HG03558 (cell line): ENCODE data around the gene PPP4R3A.
"Not testable (repeated sequence)": the region's sequence is repeated elsewhere in the genome, so short reads cannot be mapped to it uniquely, and the experiment has no call there.

Source experiments
- ATAC-seq: cut with Tn5 transposase; IDR thresholded peaks from one replicate; pipeline ENCODE4 v1.9.1; 2021; ENCODE audit warnings: moderate number of reproducible peaks; ENCODE audit not compliant: unreplicated experiment; ENCODE audit errors: extremely low read depth

PPP4R3A gene

DNA sequence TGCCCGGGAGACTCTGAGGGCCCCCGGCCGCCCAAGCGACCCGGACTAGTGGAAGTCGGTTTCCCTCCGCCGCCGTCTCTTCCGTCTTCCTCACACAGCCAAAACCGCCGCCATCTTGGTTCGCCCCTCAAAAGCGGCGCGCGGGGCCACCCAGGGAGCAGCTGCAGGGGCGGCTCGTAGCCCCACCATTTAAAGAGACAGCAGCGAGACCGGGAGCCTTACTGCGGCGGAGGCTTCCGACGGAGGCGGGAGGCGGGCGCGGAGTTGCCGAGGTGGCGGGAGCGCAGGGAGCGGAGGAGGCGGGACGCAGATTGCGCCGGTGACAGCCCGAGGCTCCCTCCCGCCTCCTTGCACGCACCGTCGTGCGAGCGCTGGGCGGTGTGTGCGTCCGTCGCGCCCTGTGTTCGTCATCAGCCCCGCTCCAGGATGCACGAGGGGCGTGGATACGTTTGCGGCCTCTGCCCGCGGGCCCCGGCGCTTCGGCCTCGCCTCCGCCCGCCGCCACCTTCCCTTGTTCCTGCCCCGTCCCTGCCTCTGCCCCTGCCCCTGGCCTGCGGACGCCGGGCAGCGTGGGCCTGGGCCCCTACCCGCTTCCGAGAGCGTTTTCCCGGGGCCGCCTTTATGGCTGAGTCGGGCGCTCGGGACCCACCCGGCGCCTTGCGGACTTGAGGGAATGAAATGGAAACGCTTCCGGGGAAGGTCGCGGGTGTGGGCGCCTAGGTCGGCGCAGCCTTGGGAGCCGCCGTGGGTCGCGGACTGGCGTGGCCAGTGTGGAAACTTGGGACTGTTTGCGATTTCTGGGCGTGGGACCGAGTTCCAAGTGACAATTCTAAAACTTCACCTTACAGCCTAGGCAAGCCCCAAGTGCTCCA lies at the start of gene PPP4R3A:
PPP4R3A (minus strand) TSS at position 140 of the 872 bp plus-strand sequence. CDS start 663 bp downstream, outside the sequence.
- ATAC-seq: peak; percentile 64

DNA sequence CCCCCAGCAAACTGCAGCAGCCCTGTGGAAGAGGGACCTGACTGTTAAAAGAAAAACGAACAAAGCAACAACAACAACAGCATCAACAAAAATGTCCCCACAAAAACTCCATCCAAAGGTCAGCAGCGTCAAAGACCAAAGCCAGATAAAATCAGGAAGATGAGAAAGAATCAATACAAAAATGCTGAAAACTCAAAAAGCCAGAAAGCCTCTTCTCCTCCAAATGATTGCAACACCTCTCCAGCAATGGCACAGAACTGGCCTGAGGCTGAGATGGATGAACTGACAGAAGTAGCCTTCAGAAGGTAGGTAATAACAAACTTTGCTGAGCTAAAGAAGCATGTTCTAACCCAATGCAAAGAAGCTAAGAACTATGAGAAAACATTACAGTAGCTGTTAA lies 45.4 kb upstream of the PPP4R3A start:
- ATAC-seq: no peak

DNA sequence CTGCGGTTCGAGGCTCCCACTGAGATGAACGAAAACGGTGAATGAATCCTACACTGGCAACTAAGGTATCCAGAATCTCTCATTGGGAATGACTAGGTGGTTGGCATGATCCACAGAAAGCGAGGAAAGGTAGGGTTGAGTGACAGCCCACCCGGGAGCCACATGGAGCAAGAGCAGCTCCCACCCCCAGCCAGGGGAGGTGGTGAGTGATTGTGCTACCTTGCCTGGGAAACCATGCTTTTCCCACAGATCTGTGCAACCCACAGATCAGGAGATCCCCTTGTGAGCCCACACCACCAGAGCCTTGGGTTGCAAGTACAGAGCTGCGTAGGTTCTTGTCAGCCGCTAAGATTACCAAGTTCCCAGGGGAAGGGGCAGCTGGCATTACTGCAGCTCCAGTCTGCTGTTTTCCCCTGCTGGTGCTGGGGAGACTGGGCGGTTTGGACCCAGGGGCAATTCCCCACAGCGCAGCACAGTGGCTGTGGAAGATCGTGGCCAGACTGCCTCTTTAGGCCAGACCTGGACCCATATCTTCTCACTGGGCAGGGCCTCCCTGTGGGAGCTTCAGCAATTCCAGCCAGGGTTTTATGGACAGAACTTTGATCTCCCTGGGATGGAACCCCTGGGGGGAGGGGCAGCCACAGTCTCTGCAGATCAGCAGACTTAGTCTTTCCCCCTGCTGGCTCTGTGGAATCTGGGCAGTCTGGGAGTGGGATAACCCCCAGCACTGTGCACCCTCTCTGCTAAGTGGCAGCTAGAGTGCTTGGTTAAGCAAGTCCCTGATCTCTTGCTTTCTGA lies 44.6 kb upstream of the PPP4R3A start:
- ATAC-seq: no peak

DNA sequence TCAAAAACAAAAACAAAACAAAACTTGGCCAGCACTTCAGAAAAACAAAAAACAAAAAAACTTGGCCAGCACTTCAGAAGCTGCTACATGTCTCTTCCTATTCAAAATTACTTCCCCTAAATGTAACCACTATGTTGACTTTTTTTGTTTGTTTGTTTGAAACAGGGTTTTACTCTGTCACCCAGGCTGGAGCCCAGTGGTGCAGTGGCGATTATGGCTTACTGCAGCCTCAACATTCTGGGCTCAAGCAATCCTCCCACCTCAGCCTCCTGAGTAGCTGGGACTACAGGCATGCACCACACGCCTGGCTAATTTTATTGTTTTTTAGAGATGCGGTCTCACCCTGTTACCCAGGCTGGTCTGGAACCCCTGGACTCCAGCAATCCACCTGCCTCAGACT lies 38.0 kb upstream of the PPP4R3A start:
- ATAC-seq: no peak

DNA sequence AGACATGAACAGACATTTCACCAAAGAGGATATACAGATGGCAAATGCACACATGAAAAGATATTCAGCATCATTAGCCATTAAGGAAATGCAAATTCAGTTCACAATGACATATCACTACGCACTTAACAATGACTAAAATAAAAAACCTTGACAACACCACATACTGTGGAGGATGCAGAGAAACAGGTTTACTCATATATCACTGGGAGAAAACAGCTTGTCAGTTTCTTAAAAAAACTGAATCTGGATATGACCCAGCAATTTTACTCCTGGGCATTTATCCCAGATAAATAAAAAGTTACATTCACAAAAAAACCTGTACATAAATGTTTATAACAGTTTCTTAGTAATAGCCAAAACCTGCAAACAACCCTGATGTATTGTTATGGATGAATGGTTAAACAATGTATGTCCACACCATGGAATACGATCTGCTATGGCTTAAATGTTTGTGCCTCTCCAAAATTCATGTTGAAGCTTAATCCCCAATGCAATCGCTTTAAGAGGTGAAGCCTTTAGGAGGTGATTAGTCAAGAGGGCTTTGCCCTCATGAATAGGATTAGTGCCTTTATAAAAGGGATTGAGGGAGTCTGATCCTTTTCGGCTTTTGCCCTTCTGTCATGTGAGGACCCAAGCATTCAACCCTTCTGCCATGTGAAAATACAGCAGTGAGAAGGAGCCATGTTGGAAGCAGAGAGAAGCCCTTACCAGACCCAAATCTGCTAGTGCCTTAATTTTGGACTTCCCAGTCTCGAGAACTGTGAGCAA lies 36.0 kb upstream of the PPP4R3A start:
- no peak for ATAC-seq

DNA sequence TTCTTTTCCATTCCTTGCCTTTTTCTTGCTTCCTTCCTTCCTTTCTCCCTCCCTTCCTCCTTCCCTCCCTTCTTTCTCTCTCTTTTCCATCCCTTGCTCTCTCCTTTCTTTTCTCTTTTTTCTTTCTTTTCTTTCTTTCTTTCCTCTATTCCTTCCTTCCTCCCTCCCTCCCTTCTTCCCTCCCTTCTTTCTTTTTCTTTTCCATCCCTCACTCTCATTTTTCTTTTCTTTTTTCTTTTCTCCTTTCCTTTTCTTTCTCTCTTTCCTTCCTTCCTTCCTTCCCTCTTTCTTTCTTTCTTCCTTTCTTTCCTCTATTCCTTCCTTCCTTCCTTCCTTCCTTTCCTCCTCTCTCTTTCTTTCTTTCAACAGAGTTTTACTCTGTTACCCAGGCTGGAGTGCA lies 35.1 kb upstream of the PPP4R3A start:
- ATAC-seq: no peak

DNA sequence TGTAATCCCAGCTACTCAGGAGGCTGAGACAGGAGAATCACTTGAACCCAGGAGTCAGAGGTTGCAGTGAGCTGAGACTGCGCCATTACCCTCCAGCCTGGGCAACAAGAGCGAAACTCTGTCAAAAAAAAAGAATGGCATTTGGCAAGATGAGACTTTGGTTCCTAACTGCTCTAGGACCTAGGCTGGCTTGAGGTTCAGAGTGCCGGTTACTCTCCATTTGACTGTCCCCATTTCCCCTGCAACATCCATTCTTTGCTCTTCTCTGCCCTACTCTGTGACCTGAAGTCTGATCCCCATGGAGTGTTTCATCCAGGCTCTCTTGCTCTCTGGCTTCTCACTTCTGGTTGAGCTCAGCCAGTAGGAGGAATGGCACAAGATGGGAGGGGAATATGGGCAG lies 26.2 kb upstream of the PPP4R3A start:
- ATAC-seq: no peak

DNA sequence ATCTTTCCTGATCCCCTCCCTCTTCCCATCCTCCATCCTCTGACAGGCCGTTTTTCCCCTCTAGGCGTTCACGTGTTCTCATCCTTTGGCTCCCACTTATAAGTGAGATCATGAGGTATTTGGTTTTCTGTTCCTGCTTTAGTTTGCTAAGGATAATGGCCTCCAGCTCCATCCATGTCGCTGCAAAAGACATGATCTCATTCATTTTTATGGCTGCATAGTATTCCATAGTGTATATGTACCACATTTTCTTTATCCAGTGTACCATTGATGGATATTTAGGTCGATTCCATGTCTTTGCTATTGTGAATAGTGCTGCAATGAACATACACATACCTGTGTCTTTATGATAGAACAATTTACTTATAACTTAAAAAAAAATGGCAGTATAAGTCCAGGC lies 23.9 kb upstream of the PPP4R3A start:
- not testable (repeated sequence) for ATAC-seq

DNA sequence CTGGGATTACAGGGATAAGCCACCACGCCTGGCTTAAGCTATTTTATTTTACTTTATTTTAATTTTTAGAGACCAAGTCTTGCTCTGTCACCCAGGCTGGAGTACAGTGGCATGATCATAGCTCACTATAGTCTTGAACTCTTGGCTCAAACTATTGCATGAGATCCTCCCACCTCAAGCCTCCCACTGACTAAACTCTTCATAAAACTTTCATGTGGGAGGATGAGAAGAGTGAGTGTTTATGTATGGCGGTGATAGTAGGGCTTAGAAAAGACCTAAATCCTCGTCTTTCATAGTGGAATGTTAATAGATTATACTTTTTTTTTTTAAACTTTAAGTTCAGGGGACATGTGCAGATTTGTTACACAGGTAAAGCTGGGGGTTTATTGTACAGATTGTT lies 23.5 kb upstream of the PPP4R3A start:
- ATAC-seq: no peak

DNA sequence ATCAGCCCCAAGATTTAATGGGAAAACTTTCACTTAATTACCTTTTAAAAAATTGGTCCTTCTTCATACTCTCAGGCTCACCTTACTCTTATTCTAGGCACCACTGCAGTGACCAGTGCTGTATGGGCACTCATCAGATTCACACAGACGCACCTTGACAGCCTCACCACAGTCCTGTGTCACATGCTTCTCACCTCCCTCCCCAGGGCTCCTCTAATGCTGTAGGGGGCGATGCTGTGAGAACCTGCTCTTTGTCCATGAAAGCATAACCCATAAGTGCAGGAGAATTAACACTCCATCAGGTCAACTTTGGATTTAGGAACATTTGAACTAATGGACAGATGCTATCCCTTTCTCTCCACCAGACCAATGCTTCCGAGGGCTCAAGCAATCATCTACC lies 13.9 kb upstream of the PPP4R3A start:
- ATAC-seq: no peak

DNA sequence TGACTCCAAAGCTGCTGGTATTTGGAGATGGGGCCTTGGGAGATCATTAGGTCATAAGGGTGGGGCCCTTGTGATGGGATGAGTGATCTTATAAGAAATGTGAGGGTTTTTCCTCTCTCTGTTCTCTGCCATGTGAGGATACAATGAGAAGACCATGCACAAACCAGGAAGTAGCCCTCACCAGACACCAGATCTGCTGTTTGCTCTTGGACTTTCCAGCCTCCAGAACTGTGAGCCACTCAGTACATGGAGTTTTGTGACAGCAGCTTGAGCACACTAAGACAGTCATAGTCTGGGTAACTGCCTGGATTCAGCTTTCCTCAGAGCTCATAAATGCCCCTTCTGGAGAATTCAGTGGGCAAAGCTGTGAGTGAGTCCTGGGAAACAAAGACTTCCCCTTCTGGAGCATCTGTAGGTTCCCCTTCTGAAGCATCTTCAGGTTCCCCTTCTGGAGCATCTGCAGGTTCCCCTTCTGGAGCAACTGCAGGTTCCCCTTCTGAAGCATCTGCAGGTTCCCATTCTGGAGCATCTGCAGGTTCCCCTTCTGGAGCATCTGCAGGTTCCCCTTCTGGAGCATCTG lies 11.0 kb upstream of the PPP4R3A start:
- ATAC-seq: no peak

DNA sequence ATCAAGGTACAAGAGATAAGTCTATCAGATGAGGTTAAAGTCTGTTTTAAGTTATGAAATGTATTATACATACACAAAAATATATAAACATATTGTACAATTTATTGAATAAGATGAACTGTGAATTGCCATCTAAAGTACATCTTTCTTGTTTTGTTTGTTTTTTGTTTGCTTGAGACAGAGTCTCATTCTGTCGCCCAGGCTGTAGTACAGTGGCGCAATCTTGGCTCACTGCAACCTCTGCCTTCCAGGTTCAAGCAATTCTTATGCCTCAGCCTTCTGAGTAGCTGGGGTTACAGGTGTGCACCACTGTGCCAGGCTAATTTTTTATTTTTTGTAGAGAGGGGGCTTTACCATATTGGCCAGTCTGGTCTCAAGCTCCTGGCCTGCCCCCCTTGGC lies 10.0 kb upstream of the PPP4R3A start:
- ATAC-seq: no peak

DNA sequence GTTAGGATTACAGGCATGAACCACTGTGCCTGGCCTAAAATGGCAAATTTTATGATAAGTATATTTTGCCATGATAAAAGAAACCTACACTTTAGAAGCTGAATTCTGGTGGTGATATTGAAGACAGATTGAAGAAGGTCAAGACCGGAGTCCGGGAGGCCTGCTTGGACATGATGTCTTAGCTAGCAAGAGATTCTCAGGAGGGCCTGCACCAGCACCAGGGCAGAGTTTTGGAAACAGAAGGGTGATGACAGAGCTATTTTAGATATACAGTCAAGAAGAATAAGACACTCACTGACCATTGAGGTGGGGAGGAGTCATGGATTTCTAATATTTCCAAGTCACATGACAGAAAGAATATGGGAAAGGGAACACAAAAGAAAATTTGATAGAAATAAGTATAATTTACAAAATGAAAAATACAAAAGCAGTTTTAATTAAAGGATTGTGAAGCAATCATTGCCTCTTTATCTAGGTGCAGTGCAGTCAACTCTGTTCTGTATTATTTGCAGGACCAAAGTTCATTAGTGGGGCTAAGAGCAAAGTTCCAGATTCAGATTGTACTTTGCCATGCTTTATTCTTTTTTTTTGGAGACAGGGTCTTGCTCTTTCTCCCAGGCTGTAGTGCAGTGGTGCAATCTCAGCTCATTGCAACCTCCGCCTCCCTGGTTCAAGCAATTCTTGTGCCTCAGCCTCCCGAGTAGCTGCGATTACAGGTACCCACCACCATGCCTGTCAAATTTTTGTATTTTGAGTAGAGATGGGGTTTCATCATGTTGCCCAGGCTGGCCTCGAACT lies 9.3 kb upstream of the PPP4R3A start:
- ATAC-seq: no peak

DNA sequence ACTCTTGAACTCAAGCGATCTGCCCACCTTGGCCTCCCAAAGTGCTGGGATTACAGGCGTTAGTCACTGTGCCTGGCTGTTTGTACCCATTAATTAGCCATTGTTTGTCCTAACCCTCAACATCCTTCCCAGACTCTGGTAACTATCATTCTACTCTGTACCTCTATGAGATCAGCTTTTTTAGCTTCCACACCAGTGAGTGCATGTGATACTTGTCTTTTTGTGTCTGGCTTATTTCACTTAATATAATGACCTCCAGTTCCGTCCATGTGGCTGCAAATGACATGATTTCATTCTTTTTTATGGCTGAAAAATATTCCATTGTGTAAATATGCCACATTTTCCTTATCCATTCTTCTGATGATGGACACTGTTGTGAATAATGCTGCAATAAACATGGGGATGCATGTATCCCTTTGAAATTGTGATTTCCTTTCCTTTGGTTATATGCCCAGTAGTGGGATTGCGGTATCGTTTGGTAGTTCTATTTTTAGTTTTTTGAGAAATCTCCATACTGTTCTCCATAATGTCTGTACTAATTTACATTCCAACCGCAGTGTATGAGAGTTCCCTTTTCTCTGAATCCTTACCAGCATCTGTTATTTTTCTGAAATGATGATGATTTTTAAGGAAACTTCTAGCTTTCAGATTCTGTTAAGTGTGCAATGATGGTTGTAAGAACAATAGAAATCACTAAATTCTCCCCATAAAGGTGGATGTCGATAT lies 6.7 kb upstream of the PPP4R3A start:
- ATAC-seq: no peak

DNA sequence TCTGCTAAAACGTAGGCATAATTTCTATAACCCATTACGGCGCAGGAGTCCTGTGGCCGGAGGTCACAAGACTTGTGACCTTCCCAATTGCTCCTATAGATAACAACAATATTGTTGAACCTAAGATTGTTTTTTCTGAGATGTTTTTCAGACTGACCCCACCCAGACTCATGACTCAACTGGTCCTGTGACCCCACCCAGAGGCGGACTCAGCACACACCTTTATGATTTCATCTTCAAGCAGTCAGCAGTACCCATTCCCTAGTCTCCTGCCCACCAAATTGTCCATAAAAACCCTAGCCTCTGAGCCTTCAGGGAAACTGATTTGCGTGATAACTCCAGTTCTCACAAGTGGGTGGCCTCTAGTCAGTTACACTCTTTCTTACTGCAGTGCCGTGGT lies 5.9 kb upstream of the PPP4R3A start:
- ATAC-seq: no peak

DNA sequence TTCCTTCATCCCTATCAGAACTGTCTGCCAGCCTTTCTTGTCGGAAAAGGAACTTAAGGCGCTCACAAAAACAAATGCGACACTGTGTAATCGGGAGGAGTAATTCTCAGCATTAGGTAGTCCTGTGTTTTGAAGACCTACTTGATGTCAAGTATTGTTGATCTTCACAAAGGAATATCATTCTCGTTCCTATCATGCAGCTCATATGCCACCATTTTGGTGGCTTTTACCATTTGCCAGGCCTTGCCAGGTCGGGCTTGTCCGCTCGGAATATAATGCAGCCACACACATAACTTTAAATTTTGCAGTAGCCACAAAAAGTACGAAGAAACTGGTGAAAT lies 903 bp upstream of the PPP4R3A start:
- ATAC-seq: no peak

DNA sequence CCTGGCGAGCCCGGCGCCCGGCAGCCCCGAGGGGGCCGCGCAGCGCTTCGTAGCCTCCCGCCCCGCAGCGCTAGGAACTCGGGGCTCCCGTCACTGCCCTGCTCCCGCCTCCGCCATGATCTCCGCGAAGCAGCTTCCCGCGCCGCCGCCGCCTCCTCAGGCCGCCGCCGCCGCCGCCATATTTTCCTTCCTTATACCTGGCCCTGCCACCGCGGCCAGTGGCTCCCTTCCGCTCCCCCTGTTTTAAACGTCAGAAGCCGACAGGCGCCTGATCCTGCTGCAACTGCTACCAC lies 286 bp downstream of the PPP4R3A start:
- ATAC-seq: peak; percentile 2

DNA sequence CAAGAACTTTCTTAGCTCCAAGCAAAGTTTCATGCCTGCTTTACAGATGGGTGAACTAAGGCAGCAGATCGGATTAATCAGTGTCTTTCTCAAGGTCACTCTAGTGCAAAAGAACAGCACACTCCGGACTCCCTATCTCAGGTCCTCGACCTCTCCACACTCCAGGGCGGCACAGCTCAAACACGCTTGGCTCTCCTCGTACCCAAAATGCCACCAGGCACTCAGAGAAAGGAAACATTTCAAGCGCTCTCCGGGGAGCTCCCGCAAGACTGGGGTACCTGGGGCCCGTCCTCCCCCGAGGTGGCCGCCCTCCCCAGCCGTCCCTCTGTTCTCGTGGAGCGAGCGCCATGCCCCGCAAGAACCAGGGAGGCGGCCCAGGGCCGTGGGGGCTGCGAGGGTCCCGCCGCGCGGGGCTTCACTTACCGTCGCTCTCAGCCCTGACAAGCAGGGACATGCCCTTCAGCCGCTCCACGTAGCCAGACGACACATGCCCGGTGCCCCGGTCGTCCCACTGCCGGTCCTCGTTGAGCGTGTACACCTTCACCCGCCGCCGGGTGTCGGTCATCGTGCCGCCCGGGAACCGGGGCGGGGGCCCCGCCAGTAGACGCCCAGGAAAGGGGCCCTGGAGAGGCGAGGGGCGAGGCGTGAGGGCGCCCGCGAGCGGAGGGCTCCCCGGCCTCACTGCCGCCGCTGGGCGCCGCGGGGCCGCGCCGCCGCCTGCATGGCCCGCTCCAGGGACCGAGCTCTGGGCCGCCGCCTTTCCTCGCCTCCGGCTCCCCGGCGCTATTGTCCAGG lies 830 bp downstream of the PPP4R3A start:
- peak; percentile 3 for ATAC-seq

DNA sequence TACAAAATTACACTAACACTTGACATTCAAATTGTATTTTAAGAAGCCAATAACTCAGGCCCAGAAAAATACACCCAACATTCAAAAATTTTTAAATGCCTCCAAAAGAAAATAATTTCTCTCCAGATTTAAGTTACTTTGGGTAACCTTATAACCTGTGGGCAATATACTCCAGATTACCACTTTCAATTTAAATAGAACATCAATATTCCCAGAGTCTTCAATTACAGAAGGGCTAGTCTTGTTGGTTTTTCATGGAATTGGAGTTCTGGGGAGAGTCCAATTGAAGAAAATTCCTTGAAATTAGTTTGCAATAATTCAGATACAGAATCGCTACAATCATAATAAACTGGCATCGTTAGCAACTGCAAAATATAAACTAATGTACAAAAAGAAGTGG lies 2.0 kb downstream of the PPP4R3A start:
- no peak for ATAC-seq
